ENCODE results near the gene CRYL1. TPM values are rescaled to one million over a fixed set of nuclear protein-coding genes. Genes with fewer than 3 reads are reported as not detected.

Gene CRYL1
- total RNA-seq, 1 experiment from 2014 or later = 26.5 TPM

DNA sequence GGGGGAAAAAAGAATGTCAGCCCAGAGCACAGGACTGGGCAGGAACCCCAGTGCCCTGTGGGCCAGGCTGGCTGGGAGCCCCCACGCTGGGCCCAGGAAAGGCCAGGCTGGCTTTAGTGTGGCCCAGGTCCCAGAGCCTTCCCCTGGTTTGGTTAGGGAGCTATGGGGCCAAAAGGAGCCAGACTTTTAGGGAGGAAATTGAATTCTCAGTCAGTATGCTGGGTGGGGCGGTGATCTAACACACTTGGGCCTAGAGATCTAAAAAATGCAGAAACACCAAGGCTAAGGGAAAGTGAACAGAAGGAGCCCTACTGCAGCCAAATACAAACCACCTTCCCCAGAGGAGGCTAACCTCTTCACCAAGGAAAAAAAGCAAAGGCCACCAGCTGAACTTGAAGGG is 137.5 kb downstream of the CRYL1 start (continued):
- TF ChIP-seq, protein P1, sequence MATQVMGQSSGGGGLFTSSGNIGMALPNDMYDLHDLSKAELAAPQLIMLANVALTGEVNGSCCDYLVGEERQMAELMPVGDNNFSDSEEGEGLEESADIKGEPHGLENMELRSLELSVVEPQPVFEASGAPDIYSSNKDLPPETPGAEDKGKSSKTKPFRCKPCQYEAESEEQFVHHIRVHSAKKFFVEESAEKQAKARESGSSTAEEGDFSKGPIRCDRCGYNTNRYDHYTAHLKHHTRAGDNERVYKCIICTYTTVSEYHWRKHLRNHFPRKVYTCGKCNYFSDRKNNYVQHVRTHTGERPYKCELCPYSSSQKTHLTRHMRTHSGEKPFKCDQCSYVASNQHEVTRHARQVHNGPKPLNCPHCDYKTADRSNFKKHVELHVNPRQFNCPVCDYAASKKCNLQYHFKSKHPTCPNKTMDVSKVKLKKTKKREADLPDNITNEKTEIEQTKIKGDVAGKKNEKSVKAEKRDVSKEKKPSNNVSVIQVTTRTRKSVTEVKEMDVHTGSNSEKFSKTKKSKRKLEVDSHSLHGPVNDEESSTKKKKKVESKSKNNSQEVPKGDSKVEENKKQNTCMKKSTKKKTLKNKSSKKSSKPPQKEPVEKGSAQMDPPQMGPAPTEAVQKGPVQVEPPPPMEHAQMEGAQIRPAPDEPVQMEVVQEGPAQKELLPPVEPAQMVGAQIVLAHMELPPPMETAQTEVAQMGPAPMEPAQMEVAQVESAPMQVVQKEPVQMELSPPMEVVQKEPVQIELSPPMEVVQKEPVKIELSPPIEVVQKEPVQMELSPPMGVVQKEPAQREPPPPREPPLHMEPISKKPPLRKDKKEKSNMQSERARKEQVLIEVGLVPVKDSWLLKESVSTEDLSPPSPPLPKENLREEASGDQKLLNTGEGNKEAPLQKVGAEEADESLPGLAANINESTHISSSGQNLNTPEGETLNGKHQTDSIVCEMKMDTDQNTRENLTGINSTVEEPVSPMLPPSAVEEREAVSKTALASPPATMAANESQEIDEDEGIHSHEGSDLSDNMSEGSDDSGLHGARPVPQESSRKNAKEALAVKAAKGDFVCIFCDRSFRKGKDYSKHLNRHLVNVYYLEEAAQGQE (IDR thresholded peaks at IDR 0.05; ENCODE audit: low read depth) = no peak
- TF ChIP-seq ZFX (IDR thresholded peaks at IDR 0.05) (no peak), TCF7L2 (IDR thresholded peaks at IDR 0.05; ENCODE audit: borderline replicate concordance, extremely low read depth, insufficient read depth, insufficient read length) (no peak), CBX3 (IDR thresholded peaks at IDR 0.05; ENCODE audit: low read depth) (no peak), POLR2A (IDR thresholded peaks at IDR 0.05; ENCODE audit: borderline replicate concordance, extremely low read depth, insufficient read depth, insufficient read length) (no peak)
- TF ChIP-seq, protein P2, sequence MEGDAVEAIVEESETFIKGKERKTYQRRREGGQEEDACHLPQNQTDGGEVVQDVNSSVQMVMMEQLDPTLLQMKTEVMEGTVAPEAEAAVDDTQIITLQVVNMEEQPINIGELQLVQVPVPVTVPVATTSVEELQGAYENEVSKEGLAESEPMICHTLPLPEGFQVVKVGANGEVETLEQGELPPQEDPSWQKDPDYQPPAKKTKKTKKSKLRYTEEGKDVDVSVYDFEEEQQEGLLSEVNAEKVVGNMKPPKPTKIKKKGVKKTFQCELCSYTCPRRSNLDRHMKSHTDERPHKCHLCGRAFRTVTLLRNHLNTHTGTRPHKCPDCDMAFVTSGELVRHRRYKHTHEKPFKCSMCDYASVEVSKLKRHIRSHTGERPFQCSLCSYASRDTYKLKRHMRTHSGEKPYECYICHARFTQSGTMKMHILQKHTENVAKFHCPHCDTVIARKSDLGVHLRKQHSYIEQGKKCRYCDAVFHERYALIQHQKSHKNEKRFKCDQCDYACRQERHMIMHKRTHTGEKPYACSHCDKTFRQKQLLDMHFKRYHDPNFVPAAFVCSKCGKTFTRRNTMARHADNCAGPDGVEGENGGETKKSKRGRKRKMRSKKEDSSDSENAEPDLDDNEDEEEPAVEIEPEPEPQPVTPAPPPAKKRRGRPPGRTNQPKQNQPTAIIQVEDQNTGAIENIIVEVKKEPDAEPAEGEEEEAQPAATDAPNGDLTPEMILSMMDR (IDR thresholded peaks at IDR 0.05 in 2 of 3, conservative IDR thresholded peaks at IDR 0.05 in 1 of 3; ENCODE audit: borderline replicate concordance in 1 of 3, insufficient read depth in 1 of 3, low read depth in 2 of 3, low read length in 2 of 3) = no peak

DNA sequence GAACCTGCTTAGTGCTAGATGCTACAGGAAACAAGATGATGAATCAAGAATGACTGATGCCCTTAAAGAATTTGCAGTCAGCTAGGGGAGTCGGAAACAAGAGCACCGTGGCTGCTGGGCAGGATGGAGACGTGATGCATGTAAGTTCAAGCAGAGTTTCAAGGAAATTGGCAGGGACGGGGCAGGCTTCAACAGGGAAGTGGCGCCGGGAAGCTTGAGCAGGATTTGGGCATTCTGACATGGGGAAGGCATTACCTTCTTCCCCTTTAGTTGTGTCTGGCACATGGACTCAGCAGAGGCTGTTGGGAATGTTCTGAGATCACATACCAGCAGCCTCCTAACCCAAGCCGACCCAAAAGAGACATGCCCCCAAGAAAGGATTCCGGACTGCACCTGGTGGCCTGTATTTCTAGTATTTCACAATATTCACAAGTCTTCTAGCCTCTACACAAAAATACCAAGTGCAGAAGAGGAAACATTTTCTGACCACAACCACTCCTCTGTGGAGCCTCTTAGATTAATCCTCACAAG is 138.2 kb downstream of the CRYL1 start:
- Histone ChIP-seq H3K27me3 (ENCODE audit: insufficient read depth, low read length) (no peaks in the 10 kb centered on the region), H3K9ac (ENCODE audit: low read length) (no peak overlapping the region), H3K27ac (ENCODE audit: low read depth, low read length) (no peak overlapping the region), H4K20me1 (ENCODE audit: insufficient read depth) (no peaks in the 10 kb centered on the region), H3K79me2 (ENCODE audit: insufficient read depth, low read length) (no peaks in the 10 kb centered on the region), H3K9me2 (ENCODE audit: insufficient read depth) (no peaks in the 10 kb centered on the region), H3K4me2 (ENCODE audit: low read length) (no peak overlapping the region), H2AFZ (ENCODE audit: low read depth, low read length, poor library complexity, severe bottlenecking) (no peak overlapping the region), H3K4me1 (ENCODE audit: control insufficient read depth in 1 of 2, insufficient read depth in 2 of 2, low read length in 2 of 2) (peaks cover 2 to 5% of the 10 kb centered on the region in 2 experiments; a peak in 2 of 4 replicates), H3K4me3 (replicated peaks in 1 of 2; ENCODE audit: low read depth in 1 of 2, low read length in 2 of 2) (no peak overlapping the region), H3K9me3 (ENCODE audit: control insufficient read depth in 1 of 2, insufficient read depth in 1 of 2, low read depth in 1 of 2, low read length in 2 of 2) (no peaks in the 10 kb centered on the region), H3K36me3 (ENCODE audit: control insufficient read depth in 1 of 2, insufficient read depth in 2 of 2, low read length in 2 of 2) (no peaks in the 10 kb centered on the region)
- DNase-seq (ENCODE audit: low read depth, low spot score) (no peak), ATAC-seq (no peak)
- no TSS peak for BruUV-seq (replicated peaks)
- no peak for TF ChIP-seq YY1 (IDR thresholded peaks at IDR 0.05; ENCODE audit: extremely low read depth, insufficient replicate concordance, low read depth, low read length)
- no peak for TF ChIP-seq ELF1 (IDR thresholded peaks at IDR 0.05; ENCODE audit: borderline replicate concordance, low read depth)
- TF ChIP-seq ZBTB33 (IDR thresholded peaks at IDR 0.05; ENCODE audit: extremely low read depth, insufficient replicate concordance, low read length) = no peak
- TF ChIP-seq, protein P2 (IDR thresholded peaks at IDR 0.05 in 2 of 3, conservative IDR thresholded peaks at IDR 0.05 in 1 of 3; ENCODE audit: borderline replicate concordance in 1 of 3, insufficient read depth in 1 of 3, low read depth in 2 of 3, low read length in 2 of 3) = no peak
- TF ChIP-seq EGR1 (IDR thresholded peaks at IDR 0.05; ENCODE audit: low read depth) = no peak
- no peak for TF ChIP-seq POLR2AphosphoS5 (IDR thresholded peaks at IDR 0.05; ENCODE audit: low read depth, low read length)
- TF ChIP-seq EZH2 (IDR thresholded peaks at IDR 0.05) = no peak
- TF ChIP-seq EZH2phosphoT487 (IDR thresholded peaks at IDR 0.05; ENCODE audit: borderline replicate concordance) = no peak
- ChIA-PET CTCF (no interaction called here), POLR2A (no interaction called here), RAD21 (ENCODE audit: low non-redundant PET in 1 of 2, low total read pairs in 2 of 2, uncharacterized antibody in 2 of 2, unreplicated experiment in 2 of 2) (no interaction called here)
- intact Hi-C loops (cut with micrococcal nuclease) = no loop called here

All from HCT116 (cell line).